M059J (cell line): ENCODE data around the gene PRDM11. TPM values are rescaled to one million over a fixed set of nuclear protein-coding genes. Genes with fewer than 3 reads are reported as not detected.

Source experiments
- total RNA-seq: library from RNA; depleted of rRNA; stranded (reverse); fragments of >200 nt; shearing (Covaris generic); gene quantifications from 2 replicates; pipeline ENCODE4 v1.2.3, GENCODE V29; 2014; rRNA removed

PRDM11 gene
- total RNA-seq, 1 experiment from 2014 or later: 6.1 TPM

Other genes starting within 250 kb of the PRDM11 start
- 52.0 and 64.2 TPM in 2 replicates for gene TP53I11, start 195.8 kb upstream of the PRDM11 start, total RNA-seq
- gene SYT13, start 139.7 kb downstream of the PRDM11 start, total RNA-seq: 6.2 and 7.2 TPM in 2 replicates